DMS114 treated with DMSO at 0.1 percent for 48 hours (cell line): Measurements from ENCODE around the gene TRIM49D2.
"Not testable (repeated sequence)": the region's sequence is repeated elsewhere in the genome, so short reads cannot be mapped to it uniquely, and the experiment has no call there.

Experiments used
- DNase-seq: peaks from one replicate; lab custom pipeline; 2025; ENCODE audit not compliant: unreplicated experiment; lab: John Stamatoyannopoulos, UW

TRIM49D2 gene, protein sequence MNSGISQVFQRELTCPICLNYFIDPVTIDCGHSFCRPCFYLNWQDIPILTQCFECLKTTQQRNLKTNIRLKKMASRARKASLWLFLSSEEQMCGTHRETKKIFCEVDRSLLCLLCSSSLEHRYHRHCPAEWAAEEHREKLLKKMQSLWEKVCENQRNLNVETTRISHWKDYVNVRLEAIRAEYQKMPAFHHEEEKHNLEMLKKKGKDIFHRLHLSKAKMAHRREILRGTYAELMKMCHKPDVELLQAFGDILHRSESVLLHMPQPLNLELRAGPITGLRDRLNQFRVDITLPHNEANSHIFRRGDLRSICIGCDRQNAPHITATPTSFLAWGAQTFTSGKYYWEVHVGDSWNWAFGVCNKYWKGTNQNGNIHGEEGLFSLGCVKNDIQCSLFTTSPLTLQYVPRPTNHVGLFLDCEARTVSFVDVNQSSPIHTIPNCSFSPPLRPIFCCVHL

DNA sequence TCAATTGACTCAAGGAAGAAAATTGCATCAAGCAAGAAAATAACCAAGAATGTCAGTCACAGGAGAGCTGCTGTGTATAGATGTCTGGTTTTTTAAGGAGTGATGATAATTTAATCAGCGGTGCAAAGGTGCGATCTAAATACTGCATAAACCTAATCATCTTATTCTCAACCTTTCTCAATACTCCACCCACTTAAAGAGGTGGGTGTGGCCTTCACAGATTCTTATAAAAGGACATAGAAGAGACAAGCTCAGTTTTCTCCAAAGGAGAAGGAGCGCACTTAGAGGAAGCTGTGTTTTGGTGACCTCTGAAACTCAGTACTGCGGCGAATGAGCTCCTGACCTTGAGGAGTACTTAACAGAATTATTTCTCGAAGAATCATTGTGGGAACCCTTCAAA is at the start of gene TRIM49D2:
Gene TRIM49D2 (plus strand): TSS at position 301 of the 400 bp plus-strand sequence. CDS start 2,698 bp downstream, outside the sequence.
- not testable (repeated sequence) for DNase-seq

DNA sequence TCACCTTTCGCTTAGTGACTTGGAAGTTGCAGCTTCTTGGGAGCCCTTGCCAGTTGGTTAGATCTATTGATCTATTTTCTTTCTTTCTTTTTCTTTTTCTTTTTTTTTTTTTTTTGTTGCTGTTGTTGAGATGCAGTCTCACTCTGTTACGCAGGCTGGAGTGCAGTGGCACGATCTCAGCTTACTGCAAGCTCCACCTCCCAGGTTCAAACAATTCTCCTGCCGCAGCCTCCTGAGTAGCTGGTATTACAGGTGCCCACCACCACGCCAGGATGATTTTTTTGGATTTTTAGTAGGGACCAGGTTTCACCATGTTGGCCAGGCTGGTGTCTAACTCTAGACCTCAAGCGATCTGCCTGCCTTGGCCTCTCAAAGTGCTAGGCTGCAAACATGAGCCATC is 46.4 kb upstream of the TRIM49D2 start:
- DNase-seq, result not testable (repeated sequence)

DNA sequence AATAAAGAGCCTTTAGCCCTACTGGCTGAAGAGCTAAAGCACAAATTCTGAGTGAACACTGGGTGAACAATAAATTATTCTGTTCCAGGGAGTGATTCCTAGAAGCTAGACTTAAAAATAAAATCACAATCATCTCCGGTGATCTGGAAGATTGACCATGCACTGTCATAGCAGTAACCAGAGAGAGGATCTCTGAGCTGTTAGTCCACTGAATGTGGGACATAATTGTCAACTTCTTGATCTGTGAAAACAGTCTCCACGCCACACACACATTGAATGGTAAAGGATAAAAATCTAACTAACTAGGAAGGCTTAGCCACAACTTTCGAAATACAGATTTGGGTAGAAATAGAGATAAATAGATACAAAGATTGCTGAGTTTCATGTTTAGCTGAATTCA is 30.6 kb upstream of the TRIM49D2 start:
- not testable (repeated sequence) for DNase-seq

DNA sequence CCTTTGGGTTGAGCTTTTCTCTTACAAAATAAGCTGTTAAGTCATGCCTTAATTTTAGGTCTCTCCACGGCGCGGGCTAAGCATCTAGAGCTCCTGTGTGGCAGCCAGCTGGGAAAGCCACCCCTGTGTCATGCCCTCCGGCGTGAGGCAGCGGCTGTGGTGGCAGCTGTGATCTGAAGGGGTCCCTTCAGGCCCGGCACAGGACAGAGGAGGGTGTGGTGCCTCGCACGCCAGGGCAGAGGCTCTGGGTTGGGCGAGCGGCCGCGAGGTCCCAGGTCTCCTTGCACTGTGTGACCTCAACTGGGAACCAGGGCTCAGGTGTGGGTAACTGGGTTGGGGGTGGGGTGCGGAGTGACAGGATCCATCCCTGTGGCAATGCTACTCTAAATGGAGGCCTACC is 23.1 kb upstream of the TRIM49D2 start:
- not testable (repeated sequence) for DNase-seq

DNA sequence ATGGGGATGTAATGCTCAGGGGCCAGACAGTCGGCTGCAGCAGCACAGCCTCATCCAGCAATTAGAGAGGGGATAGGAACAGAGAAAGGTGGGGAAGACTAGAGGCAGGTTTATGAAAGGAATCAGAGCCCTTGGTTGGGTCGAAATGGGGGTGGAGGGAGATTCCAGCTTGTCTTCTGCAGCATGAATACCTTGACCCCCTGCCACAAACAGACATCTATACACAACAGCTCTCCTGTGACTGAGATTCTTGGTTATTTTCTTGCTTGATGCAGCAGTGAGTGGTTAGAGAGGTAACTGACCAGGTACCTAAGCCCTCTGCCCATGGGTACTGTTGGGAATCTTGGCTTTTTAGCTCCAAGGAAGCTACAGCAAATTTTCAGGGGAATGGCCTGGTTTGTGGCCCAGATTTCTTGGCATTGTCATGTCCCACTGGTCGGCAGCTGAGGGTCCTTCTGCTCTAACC is 1.6 kb upstream of the TRIM49D2 start, which contains the start of gene TRIM49D1:
Gene TRIM49D1 (minus strand): TSS at position 51 of the 466 bp plus-strand sequence. CDS start 4,535 bp downstream, outside the sequence.
- no peak for DNase-seq

DNA sequence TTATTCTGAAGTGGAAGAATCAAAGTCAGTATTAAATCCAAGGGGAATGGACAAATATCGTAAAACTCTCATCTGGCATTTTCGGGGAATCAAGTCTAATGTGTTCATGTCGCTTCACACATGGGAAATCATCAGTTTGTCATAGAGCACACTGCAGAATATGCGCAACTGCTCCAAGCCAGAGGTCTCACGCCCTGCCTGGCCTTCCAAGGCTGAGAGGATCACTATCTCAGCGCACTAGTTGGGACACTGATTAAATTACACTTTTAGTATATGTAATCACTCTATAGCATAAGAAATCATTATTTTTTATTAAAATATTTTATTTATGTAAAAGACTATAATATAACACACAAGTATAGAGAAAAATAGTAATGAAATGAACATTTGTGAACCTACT is 37.0 kb downstream of the TRIM49D2 start:
- not testable (repeated sequence) for DNase-seq

DNA sequence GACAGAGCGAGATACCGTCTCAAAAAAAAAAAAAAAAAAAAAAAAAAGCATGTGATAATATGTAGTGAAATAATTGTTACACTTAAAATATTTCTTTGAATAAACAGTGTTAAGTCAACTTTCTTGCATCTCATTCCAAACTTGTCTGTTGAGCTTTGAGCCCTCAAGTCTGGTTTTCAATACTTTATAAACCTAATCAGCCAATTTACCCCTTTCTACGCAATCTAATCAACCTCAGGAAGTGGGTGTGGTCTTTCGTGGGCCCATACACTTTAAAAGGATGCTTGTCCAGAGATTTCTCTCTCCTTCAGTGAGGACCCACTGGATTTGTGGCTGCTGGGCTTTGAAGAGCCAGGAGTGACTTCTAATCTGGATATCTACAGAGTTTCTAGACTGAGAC is 41.9 kb downstream of the TRIM49D2 start, which contains the start of gene TRIM64:
Gene TRIM64 (plus strand): TSS at position 301 of the 400 bp plus-strand sequence. CDS start 2,467 bp downstream, outside the sequence.
- DNase-seq, result not testable (repeated sequence)
